Activated CD8-positive, alpha-beta memory T cell treated with anti-CD3 and anti-CD28 coated beads for 1 hour (primary cell): Measurements from ENCODE around the gene GSTM4.
A peak's percentile ranks its signal among the peaks of the same experiment; 100 is the strongest.

Source experiments
- DNase-seq, 2 donors: peaks; one replicate each; pipeline ENCODE4 v3.0.0-alpha.2; 2020; ENCODE audit warnings: low read depth in 1 of 2; ENCODE audit errors: extremely low read depth in 1 of 2

GSTM4 gene

GRCh38 chr1:109636201-109636952 is 19.5 kb upstream of the GSTM4 start:
- DNase-seq: no peak

DNA sequence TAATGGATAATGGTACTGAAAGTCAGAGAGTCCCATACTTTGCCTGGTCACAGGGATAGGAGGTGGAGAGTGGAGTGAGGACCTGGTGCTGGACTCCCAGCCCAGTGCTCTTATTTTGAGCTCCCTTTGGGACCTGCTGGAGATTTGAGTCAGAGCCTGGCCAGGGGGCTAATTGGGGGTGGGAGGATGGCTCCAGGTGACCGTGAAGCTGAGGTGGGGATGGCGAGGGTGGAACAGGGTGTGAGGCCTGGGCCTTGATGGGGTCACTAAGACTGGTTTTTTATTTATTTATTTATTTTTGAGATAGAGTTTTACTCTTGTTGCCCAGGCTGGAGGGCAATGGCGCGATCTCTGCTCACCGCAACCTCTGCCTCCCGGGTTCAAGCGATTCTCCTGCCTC is 18.5 kb upstream of the GSTM4 start:
- DNase-seq: no peak

- DNase-seq: no peak
These were observed 16.6 kb upstream of the GSTM4 start for GRCh38 chr1:109639063-109639840.

DNA sequence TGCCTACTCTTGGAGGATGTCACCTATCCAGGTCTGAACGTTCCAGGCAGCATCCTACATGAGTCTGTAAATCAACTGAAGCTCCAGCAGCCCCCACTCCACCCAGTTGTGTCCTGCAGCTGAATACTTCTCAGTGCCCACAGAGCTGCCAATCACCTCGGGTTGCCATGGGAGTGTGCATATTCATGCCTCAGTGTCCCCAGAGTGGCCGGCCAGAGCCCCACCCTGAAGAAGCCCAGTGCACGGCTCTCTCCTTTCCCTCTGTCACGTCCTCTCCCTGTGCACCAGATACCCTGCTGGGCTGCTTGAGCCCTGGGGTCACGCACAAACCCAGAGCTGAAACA is 16.1 kb upstream of the GSTM4 start:
- no peak for DNase-seq

DNA sequence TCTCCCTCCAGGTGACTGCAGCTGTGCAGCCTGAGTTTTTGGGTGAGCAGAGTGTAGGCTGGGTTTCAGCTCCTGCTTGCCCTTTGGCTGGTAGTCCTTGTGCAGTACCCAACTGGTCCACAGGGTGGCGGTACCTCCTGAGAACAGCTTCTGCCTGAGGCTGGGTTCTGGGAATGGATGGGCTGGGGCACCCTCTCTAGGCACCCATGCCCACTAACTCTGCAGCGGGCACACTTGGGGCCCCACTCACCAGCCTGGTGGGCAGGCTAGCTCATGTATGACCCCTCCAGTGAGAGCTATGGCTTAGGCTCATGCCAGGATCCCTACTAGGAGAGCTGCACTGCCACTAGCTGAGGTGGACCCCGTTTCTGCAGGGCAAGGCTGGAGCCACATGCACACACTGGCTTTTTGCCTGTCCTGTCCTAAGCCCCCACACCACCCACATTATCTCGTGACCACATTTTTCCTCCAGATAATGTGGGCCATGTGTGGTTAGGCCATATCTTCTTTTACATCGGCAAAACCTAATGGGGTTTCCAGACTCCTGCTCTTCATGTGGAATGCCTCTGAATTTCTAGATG is 15.5 kb upstream of the GSTM4 start:
- peak; percentile 68 to 86 for DNase-seq

GRCh38 chr1:109641078-109641740 is 14.7 kb upstream of the GSTM4 start:
- DNase-seq: no peak

GRCh38 chr1:109641861-109642260 is 14.0 kb upstream of the GSTM4 start:
- DNase-seq: no peak

DNA sequence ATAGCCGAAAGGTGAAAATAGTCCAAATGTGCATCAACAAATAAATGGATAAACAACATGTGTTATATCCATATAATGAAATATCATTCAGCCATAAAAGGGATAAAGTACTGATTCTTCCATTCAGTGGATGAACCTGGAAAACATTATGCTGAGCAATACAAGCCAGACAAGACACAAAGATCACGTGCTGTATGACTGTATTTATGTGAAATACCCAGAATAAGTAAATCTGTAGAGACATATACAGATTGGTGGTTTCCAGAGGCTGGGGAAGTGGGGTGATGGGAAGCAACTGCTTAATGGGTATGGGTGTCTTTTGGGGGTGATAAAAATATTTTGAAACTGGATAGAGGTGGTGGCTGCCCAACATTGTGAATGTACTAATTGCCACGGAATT is 13.3 kb upstream of the GSTM4 start:
- DNase-seq: no peak

DNA sequence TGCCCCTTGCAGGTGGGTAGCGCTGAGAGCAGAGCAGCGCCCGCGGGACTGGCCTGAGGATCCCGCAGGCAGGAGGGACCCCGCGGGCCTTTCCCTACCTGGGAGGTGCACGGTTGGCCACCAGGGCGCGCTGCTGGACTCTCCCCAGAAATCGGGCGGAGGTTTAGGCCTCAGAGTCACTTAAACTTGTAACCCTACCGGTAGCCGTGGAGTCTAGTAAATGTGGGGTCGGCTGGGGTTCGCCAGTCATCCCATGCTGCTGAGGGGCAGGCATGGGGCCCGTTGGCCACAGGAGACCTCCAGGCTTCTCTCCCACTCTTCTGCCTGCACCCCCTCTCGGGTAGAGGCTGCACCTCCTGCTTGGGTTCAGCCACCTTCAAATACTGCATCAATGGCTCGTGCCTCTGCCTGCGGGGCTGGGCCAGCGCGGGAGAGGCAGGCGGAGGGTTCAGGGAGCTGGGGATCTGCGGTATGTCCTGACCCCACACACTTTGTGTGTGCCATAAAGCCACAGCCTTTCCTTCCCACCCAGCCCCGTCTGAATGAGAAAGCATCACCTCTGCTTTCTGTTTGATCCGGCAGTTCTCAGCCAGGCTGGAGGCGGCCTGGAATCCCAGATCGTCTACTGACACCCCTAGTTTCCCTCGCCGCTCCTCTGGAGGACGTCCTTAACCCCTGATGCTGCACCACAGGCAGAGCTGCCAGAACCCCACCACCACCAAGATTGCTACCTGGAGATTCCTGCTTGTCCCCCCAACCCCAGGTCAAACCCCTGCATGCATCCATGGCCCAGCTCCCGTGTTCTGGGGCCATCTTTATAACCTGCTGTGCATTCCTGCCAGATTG is 12.3 kb upstream of the GSTM4 start:
- DNase-seq: peak; percentile 71 to 82

DNA sequence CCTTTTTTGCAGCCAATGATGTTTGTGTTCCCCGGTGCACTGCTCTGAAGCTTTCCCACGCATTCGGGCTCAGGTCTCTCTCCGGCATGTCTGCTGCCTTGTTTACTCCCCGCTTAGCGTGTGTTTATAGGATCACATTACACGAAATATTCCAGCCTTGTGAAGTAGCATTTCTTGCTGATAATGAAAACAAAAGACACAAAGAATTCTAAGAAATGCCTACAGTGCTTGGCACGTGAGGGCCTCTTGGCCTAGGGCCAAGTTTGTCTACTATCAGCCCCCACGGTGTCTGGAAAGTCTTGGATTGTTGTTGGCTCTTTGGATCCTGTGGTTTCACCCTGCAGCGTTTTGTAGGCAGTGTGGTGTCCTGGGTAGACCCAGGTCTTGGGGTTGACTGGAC is 11.2 kb upstream of the GSTM4 start:
- DNase-seq: no peak

DNA sequence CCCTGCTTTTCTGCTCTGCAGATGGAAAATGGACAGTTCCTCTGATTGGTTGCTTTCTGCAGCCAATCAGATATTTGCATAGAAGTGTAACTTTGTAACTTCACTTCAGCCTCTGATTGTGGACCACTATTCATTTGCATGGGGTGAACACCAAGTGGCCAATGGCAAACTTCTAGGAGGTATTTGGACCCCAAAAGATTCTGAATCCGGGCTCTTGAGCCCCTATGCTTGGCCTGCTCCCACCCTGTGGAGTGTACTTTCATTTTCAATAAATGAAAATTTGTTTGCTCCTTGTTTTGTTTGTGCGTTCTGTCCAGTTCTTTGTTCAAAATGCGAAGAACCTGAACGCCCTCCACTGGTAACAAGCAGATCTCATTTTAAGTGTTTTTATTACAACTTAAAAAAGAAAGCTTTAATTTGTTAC is 6.4 kb upstream of the GSTM4 start:
- no peak for DNase-seq

GRCh38 chr1:109650609-109651008 is 5.3 kb upstream of the GSTM4 start:
- DNase-seq: no peak

GRCh38 chr1:109652402-109652801 is 3.5 kb upstream of the GSTM4 start:
- no peak for DNase-seq

- DNase-seq: no peak
These were observed 2.6 kb upstream of the GSTM4 start for GRCh38 chr1:109653306-109653705.

GRCh38 chr1:109654519-109654918 is 1.4 kb upstream of the GSTM4 start:
- DNase-seq: no peak

DNA sequence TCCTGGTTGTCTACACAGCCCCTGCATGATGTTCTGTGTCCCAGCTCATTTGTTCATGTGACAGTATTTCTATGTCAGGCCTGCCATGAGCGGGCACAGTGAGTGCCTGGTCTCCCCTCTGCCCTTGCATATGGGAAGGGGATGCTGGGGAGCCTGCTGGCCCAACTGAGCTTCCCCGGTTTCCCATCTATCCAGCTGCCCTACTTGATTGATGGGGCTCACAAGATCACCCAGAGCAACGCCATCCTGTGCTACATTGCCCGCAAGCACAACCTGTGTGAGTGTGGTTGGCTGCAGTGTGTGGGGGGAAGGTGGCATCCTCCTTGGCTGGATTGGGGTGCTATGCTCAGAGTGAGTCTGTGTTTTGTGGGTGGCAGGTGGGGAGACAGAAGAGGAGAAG is 1.5 kb downstream of the GSTM4 start:
- DNase-seq: no peak

DNA sequence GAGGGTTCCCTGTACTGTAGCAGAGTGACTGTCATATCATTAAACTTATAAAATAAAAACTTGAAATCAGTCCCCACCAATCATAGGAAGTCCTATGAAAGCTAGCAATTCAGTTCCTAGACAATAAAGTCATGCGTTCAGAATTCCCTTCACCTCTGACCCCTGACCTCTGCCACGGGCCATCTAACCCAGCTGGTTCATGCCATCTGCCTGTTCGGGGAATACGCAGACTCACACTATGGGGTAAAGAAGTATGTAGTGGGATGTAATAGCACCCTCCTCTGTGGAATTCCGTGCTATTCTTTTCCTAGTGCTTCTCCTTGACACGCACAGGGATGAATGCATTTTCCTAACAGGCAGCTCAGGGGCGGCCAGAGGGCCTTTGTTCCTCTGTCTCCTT is 2.1 kb downstream of the GSTM4 start:
- DNase-seq: no peak

DNA sequence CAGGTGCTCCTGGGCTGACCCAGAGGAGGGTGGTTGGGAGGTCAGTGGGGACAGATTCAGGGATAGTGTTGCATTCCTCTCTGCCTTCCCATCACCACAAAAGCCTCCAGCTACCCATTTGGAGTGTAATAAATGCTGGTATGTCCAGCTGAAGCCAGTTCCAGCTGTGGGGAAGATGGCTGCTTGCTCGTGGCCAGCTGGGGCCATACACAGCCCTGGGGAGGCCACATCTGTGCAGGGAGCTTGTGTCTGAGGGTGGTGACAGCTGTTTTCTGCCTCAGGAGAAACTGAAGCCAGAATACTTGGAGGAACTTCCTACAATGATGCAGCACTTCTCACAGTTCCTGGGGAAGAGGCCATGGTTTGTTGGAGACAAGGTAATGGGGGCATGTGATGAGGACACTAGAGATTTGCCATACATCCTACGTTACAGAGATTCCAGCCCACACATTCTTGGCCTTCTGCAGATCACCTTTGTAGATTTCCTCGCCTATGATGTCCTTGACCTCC is 2.7 kb downstream of the GSTM4 start:
- DNase-seq: no peak

GRCh38 chr1:109659145-109659544 is 3.2 kb downstream of the GSTM4 start:
- DNase-seq: no peak

DNA sequence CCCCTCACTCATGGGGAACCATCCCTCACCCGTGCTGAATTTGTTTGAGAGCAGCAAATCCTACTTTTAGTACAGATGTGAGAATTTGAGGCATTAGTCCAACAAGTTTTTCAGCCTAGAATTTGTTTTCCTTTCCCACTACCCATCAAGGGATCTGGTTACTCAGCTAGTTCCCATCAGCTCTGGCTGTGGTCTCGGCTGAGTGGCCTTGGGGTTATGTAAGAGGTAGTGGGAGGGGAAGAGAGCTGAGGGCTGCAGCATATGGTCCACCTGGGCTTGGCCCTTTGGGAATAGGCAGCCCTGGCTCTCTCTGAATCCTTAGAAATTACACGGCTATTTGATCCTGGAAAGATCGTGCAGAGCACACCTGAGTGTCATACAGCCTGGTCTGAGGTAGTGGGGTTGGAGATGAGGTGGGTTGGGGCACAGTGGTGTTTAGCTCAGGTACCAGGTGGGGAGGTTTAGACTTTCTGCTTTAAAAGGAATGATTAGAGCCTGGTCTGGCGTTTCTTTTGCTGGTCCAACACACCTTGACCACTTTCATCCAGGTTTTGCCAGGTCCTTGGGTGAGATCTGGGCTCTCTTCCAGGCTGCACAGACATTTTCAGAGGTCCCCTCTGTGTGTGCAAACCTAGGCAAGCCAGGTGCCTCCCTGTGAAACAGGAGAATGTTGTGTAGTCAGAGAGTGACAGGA is 4.2 kb downstream of the GSTM4 start:
- no peak for DNase-seq
